Peyer's patch (tissue), 4 donors: Measurements from ENCODE around the gene AIG1.

ENCODE experiments used
- POLR2A ChIP-seq, 2 donors: fragments of 450-650 bp; IDR thresholded peaks; one replicate each; pipeline ENCODE4 v1.5.1; 2017; ENCODE audit warnings: antibody characterized with exemption in 2 of 2, mild to moderate bottlenecking in 2 of 2, moderate library complexity in 2 of 2
- TF ChIP-seq, protein P1 (sequence below), 6 experiments: fragments of 450-650 bp in 4 of 6; fragments of 200-600 bp in 2 of 6; sonication (generic) in 1 of 6; IDR thresholded peaks; one replicate each; pipeline ENCODE4 v1.5.1; 2017 to 2019; ENCODE audit warnings: antibody characterized with exemption in 6 of 6, mild to moderate bottlenecking in 3 of 6, moderate library complexity in 1 of 6

DNA sequence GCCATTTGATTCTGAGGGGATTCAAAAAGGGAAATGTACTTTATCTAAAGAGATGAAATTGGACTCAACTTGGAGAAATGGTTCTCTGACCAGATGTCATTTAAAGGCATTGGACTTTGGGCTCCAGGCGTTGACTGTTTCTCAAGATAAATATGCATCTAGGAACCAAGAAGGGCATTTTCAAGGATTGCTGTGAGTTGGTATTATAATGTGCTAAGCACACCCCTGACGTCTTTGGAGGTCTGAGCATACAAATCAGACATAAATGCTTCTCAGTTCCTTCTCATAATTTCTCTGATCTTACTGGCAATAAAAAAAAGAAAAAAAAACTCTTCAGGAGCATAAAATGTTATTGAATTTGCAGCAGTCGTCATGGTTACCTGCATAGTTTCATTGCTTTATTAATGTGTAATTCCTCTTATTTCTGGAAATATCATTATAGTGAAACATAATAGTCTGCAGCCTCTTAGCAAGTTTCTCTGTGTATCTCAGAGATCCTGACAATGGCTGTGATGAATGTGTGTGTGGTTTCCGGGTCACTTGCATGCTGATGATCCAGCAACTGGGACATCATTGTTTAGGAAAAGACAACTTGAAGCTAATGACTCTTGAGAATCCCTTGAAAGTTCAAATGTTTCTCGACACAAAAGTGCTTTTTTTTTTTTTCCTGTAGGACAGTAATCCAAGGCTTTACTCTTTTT lies 136.0 kb downstream of the AIG1 start:
- TF ChIP-seq POLR2A (IDR thresholded peaks at IDR 0.05) = no peak
- TF ChIP-seq, protein P1, sequence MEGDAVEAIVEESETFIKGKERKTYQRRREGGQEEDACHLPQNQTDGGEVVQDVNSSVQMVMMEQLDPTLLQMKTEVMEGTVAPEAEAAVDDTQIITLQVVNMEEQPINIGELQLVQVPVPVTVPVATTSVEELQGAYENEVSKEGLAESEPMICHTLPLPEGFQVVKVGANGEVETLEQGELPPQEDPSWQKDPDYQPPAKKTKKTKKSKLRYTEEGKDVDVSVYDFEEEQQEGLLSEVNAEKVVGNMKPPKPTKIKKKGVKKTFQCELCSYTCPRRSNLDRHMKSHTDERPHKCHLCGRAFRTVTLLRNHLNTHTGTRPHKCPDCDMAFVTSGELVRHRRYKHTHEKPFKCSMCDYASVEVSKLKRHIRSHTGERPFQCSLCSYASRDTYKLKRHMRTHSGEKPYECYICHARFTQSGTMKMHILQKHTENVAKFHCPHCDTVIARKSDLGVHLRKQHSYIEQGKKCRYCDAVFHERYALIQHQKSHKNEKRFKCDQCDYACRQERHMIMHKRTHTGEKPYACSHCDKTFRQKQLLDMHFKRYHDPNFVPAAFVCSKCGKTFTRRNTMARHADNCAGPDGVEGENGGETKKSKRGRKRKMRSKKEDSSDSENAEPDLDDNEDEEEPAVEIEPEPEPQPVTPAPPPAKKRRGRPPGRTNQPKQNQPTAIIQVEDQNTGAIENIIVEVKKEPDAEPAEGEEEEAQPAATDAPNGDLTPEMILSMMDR (IDR thresholded peaks at IDR 0.05) = no peak
